Measurements from ENCODE around the gene KCTD1.

DNA sequence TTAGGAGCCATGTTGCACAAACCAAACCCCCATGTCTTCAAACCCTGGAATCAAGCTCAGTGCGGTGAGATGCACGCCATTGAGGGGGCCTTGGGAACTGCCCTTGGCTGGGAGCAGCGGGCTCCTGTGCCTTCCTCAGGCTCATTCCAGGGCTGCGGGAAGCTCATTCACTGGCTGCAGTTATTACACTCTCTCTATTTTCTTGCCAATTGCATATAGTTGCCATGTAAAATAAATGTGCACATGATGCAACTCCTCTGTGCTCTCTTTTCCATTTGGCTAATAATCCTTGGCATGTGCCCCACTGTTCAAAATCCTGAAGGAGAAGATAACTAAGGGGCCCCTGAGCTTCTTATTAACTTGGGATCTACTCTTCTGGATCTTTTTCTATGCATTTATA, 74.7 kb downstream of the KCTD1 start:
- TF ChIP-seq FOXJ3 (CRISPR knock-in tag; IDR thresholded peaks at IDR 0.05) (no peak), TAF1 (IDR thresholded peaks at IDR 0.05; ENCODE audit: borderline replicate concordance, low read depth, low read length) (no peak), RCOR1 (IDR thresholded peaks at IDR 0.05; ENCODE audit: low read length) (no peak), EP300 (IDR thresholded peaks at IDR 0.05; ENCODE audit: borderline replicate concordance in 1 of 2, low read depth in 1 of 2, low read length in 1 of 2) (no peak), SIN3A (IDR thresholded peaks at IDR 0.05; ENCODE audit: borderline replicate concordance, low read depth, low read length) (no peak)
- TF ChIP-seq, protein P1, sequence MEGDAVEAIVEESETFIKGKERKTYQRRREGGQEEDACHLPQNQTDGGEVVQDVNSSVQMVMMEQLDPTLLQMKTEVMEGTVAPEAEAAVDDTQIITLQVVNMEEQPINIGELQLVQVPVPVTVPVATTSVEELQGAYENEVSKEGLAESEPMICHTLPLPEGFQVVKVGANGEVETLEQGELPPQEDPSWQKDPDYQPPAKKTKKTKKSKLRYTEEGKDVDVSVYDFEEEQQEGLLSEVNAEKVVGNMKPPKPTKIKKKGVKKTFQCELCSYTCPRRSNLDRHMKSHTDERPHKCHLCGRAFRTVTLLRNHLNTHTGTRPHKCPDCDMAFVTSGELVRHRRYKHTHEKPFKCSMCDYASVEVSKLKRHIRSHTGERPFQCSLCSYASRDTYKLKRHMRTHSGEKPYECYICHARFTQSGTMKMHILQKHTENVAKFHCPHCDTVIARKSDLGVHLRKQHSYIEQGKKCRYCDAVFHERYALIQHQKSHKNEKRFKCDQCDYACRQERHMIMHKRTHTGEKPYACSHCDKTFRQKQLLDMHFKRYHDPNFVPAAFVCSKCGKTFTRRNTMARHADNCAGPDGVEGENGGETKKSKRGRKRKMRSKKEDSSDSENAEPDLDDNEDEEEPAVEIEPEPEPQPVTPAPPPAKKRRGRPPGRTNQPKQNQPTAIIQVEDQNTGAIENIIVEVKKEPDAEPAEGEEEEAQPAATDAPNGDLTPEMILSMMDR (IDR thresholded peaks at IDR 0.05): no peak
- TF ChIP-seq, protein P2, sequence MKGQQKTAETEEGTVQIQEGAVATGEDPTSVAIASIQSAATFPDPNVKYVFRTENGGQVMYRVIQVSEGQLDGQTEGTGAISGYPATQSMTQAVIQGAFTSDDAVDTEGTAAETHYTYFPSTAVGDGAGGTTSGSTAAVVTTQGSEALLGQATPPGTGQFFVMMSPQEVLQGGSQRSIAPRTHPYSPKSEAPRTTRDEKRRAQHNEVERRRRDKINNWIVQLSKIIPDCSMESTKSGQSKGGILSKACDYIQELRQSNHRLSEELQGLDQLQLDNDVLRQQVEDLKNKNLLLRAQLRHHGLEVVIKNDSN (IDR thresholded peaks at IDR 0.05; ENCODE audit: borderline replicate concordance, low read depth): no peak
